Lower lobe of right lung (tissue), 2 donors: ENCODE results near the gene NOS2. TPM values are rescaled to one million over a fixed set of nuclear protein-coding genes. Genes with fewer than 3 reads are reported as not detected.

Experiments
- ATAC-seq, 2 donors: fragments of 200-7000 bp; cut with Tn5 transposase; one replicate each; pipeline ENCODE4 v1.9.1; 2020 to 2022; ENCODE audit warnings: mild to moderate bottlenecking in 2 of 2, moderate library complexity in 2 of 2
- DNase-seq: peaks from one replicate; pipeline ENCODE4 v3.0.0-alpha.2; 2020
- H3K27ac ChIP-seq: fragments of 200-600 bp; one replicate; pipeline ENCODE4 v1.8.0; 2022
- H3K27me3 ChIP-seq: fragments of 200-600 bp; one replicate; pipeline ENCODE4 v1.8.0; 2022; ENCODE audit warnings: low read depth
- H3K36me3 ChIP-seq: fragments of 200-600 bp; one replicate; pipeline ENCODE4 v1.8.0; 2022; ENCODE audit warnings: mild to moderate bottlenecking
- H3K4me1 ChIP-seq: fragments of 200-600 bp; one replicate; pipeline ENCODE4 v1.8.0; 2022
- H3K4me3 ChIP-seq: fragments of 200-600 bp; one replicate; pipeline ENCODE4 v1.8.0; 2022; ENCODE audit warnings: mild to moderate bottlenecking
- H3K9me3 ChIP-seq: fragments of 200-600 bp; one replicate; pipeline ENCODE4 v1.8.0; 2022
- intact Hi-C: fragments of 100-400 bp; cut with DNase I; formaldehyde crosslinking; loops from one replicate; pipeline ENCODE4 v1.11.0; 2022
- total RNA-seq: library from RNA; stranded (reverse); fragmentation: NEBNext Ultra II Directional; extraction: Animal tissue kit (Norgen Biotek cat#: 25700); gene quantifications from one replicate; pipeline ENCODE4 v1.2.1, GENCODE V29; 2021
- TF ChIP-seq, protein P1 (sequence below): fragments of 200-600 bp; IDR thresholded peaks from one replicate; pipeline ENCODE4 v1.8.0; 2022; ENCODE audit warnings: antibody characterized with exemption, mild to moderate bottlenecking
- donor health status: DM: no; HTN: yes; CAD: no; lungs with severe emphysema.

The NOS2 gene
- total RNA-seq, 1 donor from 2014 or later: 0.38 TPM

DNA sequence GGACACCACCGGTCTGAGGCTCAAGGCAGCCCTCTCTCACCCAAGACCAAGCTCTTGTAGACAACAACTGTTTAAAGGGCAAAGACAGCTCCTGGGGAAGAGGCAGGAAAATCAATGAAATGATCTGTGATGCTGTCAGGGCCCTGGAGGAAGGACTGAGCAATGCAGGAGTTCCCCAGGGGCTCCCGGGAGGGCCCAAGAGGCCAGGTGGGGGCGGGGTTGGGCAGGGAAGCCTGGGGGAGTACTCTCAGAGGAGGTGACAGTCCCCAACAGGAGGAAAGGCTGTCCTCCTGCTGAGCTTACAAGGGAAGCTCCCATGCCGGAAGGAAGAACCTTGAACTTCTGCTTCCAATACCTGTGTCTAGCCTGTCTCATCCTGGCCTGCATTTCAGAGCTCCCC, 8.3 kb upstream of the NOS2 start:
- intact Hi-C loops: no loop called here
- Histone ChIP-seq H3K4me3 (no peak overlapping the region), H3K27me3 (no peaks in the 10 kb centered on the region), H3K27ac (no peak overlapping the region), H3K4me1 (peaks cover 9% of the 10 kb centered on the region), H3K9me3 (no peaks in the 10 kb centered on the region), H3K36me3 (no peaks in the 10 kb centered on the region)
- DNase-seq (no peak), ATAC-seq (no peak)
- TF ChIP-seq, protein P1, sequence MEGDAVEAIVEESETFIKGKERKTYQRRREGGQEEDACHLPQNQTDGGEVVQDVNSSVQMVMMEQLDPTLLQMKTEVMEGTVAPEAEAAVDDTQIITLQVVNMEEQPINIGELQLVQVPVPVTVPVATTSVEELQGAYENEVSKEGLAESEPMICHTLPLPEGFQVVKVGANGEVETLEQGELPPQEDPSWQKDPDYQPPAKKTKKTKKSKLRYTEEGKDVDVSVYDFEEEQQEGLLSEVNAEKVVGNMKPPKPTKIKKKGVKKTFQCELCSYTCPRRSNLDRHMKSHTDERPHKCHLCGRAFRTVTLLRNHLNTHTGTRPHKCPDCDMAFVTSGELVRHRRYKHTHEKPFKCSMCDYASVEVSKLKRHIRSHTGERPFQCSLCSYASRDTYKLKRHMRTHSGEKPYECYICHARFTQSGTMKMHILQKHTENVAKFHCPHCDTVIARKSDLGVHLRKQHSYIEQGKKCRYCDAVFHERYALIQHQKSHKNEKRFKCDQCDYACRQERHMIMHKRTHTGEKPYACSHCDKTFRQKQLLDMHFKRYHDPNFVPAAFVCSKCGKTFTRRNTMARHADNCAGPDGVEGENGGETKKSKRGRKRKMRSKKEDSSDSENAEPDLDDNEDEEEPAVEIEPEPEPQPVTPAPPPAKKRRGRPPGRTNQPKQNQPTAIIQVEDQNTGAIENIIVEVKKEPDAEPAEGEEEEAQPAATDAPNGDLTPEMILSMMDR: no peak

DNA sequence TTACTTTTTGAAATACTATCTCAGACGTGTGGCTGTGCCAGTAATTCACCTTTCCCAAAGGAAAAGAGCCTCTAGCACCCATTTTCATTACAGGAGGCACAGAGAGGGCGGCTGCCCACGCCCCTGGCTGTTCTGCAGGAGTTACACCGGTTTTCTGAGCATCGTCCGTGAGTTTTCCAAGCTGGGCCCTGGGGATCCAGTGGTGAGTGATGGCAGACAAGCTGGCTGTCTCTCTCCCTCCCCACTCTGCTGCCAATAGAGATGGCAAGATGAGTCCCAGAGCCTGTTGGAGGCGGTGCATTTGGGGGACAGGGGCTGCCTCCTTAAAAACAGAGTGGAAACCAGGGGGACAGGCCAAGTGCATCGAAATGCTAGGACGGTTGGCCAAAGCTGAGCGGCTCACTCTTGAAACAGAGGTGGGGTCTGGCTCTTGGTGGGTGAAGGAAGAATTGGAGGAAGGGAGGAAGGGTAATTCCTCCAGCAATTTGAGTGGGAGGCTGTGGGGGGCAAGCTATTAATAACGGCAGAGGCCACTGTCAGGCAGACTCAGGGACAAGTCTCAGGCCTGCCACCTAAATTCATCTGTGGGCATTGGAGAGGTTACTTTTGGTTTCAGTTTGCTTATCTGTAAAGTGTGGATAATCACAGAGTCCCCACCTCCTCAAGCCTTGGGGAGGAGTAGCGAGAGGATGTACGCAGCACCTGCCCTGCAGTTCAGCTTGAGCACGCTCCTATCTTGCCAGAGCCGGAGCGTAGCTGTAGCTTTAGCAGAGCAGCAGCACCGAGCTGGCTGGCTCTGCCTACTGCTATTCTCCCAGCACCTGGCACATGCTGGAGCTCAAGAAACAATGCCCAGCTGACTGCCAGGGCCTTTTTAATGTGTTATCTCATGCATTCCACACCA, 7.5 kb upstream of the NOS2 start:
- Histone ChIP-seq H3K4me3 (peak overlapping the region; percentile 19), H3K27me3 (no peaks in the 10 kb centered on the region), H3K4me1 (peaks cover 9% of the 10 kb centered on the region), H3K9me3 (no peaks in the 10 kb centered on the region), H3K36me3 (no peaks in the 10 kb centered on the region), H3K27ac (peak overlapping the region; percentile 51)
- DNase-seq (no peak), ATAC-seq (peak; percentile 45 to 61)
- TF ChIP-seq, protein P1: no peak
- intact Hi-C loops: no loop called here

DNA sequence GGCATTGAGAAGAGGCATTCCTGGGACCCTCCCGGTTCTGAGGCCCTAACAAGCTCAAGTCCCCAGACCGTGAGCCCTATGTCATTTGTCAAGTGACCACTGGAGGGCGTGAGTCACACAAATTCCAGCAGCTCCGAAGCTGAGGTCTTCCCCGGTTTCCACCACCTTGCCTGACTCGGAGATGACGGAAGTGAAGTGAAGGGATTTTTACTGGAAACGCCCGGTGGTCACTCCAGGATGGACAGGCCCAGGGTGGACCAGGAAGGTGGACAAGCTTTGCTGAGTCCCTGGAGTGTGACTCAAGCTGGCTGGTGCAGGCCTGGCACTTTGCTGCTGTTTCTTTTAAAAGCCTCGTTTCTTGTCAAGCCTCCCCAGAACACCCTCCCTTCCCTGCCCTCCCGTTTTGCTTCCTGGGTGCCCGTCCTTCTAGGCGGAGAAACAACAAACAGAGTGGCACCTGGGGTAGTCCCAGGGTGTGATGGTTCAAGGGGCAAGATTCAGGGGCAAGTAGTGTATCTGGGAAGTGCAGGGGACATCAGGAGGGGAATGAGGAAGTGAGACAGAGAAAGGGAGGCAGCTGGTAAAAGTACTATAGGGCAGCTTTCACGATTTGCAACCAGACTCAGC, 5.3 kb upstream of the NOS2 start:
- ATAC-seq (peak; percentile 93 to 95), DNase-seq (peak; percentile 83)
- peak overlapping the region; percentile 54 for H3K27ac ChIP-seq
- H3K36me3 ChIP-seq: no peaks in the 10 kb centered on the region
- peak overlapping the region; percentile 48 for H3K4me3 ChIP-seq
- H3K9me3 ChIP-seq: no peaks in the 10 kb centered on the region
- intact Hi-C loops: no loop called here
- TF ChIP-seq, protein P1: peak; percentile 87
- no peaks in the 10 kb centered on the region for H3K27me3 ChIP-seq
- H3K4me1 ChIP-seq: peaks cover 9% of the 10 kb centered on the region

DNA sequence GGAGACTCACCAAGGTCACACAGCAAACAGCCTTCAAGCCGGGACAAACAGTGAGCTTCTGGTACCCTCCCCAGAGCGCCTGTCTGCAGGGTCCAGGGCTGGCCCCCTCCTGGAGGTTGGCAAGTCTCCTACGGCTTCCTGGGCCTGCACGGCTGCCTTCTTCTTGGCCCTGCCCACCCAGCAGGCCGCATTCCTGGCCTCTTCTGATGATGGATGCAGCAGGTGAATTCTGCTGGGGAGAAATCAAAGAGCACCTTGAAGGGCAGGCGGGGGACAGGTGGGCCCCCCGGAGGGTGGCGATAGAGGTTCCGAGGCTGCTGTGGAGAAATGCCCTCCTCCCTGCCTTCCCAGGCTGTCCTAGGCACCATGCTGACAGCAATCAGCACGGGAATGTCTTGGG, 3.8 kb upstream of the NOS2 start:
- Histone ChIP-seq H3K4me1 (peaks cover 9% of the 10 kb centered on the region), H3K4me3 (no peak overlapping the region), H3K27ac (no peak overlapping the region), H3K9me3 (no peaks in the 10 kb centered on the region), H3K27me3 (no peaks in the 10 kb centered on the region), H3K36me3 (no peaks in the 10 kb centered on the region)
- DNase-seq: no peak
- intact Hi-C loops: no loop called here
- TF ChIP-seq, protein P1: no peak
- ATAC-seq: no peak

DNA sequence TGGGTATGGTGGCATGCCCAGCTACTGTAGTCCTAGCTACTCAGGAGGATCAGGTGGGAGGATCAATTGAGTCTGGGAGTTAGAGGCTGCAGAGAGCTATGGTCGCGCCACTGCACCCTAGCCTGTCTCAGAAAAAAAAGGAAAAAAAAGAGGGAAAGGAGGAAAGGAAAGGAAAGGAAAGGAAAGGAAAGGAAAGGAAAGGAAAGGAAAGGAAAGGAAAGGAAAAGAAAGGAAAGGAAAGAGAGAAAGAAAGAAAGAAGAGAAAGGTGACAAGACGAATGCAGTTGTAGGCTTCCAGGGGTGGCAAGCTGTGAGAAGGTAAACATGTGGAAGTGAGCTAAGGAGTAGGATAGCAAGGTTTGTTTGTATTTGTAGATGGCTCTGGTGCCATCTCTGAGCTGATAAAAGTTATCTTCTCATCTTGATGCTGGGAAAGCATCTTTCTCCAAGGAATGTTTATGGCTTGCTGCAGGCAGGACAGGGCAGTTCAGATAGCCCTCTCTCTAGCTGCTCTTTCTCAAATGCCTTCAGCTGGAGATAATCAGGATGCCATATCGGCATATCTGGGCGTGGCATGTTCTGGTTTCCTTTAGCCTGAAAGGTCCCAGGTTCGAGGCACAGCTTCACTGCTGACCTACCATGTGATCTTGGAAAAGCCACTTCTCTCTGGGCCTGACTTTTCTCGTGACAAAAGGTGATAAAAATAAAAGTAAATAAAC, 2.8 kb upstream of the NOS2 start:
- Histone ChIP-seq H3K4me1 (peaks cover 6% of the 10 kb centered on the region), H3K9me3 (no peaks in the 10 kb centered on the region), H3K27me3 (no peaks in the 10 kb centered on the region), H3K4me3 (no peak overlapping the region), H3K27ac (no peak overlapping the region), H3K36me3 (no peaks in the 10 kb centered on the region)
- ATAC-seq: no peak
- TF ChIP-seq, protein P1: no peak
- no peak for DNase-seq
- intact Hi-C loops: no loop called here
